ENCODE results near the gene TAS1R3.

- TF ChIP-seq EZH2 (IDR thresholded peaks at IDR 0.05; ENCODE audit: insufficient read depth, low read length), result no peak
- TF ChIP-seq CTCF (IDR thresholded peaks at IDR 0.05; ENCODE audit: insufficient read depth, low read depth, low read length), result no peak
These were observed 9.9 kb downstream of the TAS1R3 start for GRCh38 chr1:1340791-1341548.

All from astrocyte (in vitro differentiated cells and primary cell).